ENCODE data around the gene ANG. TPM values are rescaled to one million over a fixed set of nuclear protein-coding genes. Genes with fewer than 3 reads are reported as not detected.
"Not testable (repeated sequence)": the region's sequence is repeated elsewhere in the genome, so short reads cannot be mapped to it uniquely, and the experiment has no call there.

ANG gene
- 0.07 and 0.17 TPM in 2 replicates for total RNA-seq (2014; rRNA removed; shearing (Covaris generic))

DNA sequence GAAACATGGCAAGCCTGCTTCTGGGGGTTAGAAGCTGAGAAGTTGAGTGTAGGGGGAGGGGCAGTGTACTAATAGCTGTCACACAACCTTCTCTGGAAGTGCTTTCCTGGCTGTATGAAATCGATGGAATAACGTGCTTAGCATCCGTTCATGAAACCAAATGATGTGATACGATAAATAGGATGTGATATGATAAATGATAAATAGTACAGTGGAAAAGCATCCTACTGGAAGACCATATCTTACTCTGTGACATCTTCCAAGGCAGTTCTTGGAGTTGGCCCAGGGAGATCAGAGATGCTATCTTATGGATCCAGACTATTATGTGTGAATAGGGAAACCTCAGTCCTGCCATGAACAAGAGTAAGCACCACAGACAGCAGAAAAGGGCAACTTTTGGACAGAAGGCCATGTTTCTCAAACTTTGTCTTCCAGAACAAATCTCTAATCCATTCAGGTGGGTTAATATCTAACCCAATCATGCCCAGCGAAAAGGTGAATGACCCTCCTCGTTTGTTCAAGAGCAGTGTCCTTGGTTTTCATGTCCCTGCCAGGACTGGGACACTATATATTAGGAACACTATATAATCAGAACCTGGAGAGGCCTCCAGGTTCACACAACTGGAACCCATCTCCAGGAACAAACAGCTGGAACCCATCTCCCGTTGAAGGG is at the start of gene ANG:
TSS of gene ANG (plus strand) at position 598 of the 673 bp plus-strand sequence. CDS start 4,801 bp downstream, outside the sequence.
- no peak for DNase-seq (ENCODE audit: low spot score)

DNA sequence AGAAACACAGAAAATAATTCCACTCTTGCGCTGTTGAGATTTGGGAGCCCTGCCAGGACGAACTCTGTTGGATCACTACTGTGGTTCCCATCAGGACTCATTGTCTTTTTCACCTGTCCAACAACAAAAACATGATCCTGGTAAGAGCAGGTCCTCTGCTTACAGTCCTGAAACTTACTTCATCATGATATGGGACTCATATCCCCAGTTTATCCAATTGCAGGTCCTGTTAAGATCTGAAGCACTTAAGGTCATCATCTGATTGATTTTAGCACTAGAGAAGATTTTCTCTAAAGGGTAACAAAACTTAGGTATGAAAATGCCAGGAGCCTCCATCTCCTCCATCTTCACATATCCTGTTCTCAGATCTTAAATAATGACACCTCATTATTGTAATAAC is 47.0 kb upstream of the ANG start, which contains the start of gene OR6S1:
TSS of gene OR6S1 (minus strand) at position 101 of the 400 bp plus-strand sequence. CDS start at position 101, 0 bp downstream.
- no peak for DNase-seq (ENCODE audit: low spot score)

DNA sequence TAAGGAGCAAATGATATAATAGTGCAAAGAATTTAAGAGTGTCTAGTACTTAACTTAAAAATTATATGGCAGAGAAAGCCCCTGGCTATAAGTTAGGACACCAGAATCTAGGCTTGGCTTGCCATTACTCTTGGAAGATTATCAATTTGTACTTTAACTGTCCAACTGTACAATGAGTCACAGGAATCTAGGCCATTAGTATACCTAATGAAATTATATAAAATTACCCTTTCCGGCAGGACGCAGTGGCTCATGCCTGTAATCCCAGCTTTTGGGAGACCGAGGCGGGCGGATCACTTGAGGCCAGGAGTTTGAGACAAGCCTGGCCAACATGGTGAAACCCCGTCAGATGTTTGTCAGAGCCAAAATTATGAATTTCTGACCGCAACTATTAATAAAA is 46.4 kb upstream of the ANG start:
- no peak for DNase-seq (ENCODE audit: low spot score)

DNA sequence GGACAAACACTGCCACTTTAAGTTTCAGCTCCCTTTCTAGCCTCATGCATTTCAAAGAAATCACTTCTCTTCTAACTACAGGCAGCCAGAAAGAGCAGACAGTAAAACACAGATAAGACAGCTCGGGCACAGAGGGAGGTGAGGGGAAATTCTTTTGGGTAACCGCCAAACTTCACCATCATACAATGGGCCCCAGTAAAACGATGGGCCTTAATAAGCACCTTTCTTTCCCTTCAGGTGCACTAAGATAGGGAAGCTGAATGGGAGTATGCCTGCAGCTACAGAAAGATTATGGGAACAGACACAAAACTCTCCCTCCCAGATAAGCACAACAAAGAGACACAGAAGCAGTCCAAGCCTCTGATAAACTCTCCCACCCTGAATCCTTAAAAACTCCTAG is 45.8 kb upstream of the ANG start:
- DNase-seq (ENCODE audit: low spot score) = not testable (repeated sequence)

DNA sequence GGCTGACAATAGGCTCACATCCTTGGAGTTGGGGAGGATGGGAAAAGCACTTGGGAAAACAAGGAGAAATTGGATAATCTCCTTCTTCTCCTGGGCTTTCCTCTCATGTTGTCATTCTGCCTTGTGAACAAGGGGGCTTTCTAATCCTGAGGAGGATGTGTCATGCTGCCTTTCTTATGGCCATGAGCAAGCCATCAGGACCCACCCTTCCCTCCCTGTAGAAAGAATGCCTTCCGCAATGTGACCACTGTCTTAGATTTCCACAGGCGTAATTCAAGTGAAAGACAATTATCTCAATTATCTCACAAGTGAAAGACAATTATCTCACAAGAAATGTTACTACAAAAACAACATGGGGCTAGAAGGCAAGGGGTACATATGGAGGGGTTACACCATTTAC is 44.0 kb upstream of the ANG start:
- DNase-seq (ENCODE audit: low spot score) = no peak

DNA sequence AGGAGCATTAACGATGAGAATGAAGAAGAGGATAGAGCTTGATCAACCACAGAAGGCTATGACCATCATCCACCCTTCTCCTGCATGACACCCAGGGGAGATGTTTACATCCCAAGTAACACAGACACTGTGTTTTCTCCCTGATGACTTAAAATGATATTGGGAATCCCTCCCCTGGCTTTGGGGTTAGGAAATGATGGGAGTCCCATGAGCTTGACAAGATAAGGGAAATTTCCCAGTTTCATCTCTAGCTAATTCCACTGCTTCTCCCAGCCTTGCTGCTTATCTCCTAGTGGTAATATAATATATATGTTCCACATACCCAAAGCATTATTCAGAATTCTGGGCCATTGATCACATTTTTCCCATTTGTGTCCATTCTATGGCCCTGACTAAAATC is 43.1 kb upstream of the ANG start:
- DNase-seq (ENCODE audit: low spot score) = no peak

DNA sequence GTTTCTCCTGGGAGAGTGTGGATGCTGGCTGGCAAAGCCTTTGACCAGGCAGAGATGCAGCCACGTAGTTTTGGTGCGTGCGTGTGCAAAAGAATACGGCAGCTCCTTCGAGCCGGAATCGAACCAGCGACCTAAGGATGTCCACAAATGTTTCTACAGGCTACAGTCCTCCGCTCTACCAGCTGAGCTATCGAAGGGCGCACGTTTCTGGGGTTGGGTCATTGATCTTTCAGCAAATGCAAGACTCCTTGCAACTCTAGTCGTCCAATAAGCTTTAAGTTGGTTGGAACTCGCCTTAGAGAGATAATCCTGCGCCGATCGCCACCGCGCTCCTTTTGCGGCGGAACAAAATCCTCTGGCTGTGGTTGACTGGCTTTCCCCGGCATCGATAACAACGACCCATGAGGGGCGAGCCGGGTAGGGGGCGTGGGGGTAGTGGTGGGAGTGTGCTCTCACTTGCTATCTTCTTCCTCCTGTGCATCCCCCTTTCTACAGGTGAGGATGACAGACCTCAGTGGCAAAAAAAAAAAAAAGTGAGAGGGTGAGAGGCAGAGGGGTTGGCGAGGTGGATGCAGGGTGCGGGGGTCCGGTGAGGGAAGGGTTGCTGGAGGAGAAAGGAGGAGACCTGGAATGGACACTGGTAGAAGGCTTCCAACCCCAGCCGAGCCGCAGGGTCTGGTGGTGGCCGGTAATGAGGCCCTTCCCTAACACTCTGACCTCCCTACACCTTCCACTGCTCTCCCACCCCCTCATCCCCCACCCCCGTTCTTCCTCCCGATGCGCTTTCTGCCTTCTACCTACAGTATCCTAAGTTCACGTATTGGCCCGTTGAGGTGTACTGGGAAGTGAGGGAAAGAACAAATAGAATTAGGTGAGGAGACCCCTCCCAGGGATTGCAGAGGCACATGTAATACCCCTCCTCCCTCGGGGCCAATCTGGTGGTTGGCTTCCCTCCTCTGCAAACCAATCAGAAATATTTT is 35.3 kb upstream of the ANG start:
- DNase-seq (ENCODE audit: low spot score) = no peak

DNA sequence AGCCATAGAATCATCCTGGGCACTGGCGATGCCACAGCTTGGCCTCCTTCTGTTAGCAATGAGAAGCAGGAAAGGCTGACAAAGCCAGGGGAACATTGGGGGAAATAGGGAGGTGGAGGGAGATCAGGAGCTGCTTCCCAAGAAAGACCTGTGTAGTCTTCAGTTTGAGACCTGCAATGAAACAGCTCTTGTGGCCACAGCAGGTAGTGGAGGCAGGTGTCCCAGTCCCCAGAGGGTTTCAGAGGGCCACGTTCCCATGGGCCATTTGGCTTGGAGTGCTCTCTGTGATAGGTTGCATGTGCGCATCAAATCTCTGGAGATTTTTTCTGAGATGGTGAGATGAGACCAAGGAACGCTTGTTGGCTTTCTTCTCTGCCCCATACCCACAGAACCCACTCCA is 32.7 kb upstream of the ANG start:
- DNase-seq (ENCODE audit: low spot score) = no peak

DNA sequence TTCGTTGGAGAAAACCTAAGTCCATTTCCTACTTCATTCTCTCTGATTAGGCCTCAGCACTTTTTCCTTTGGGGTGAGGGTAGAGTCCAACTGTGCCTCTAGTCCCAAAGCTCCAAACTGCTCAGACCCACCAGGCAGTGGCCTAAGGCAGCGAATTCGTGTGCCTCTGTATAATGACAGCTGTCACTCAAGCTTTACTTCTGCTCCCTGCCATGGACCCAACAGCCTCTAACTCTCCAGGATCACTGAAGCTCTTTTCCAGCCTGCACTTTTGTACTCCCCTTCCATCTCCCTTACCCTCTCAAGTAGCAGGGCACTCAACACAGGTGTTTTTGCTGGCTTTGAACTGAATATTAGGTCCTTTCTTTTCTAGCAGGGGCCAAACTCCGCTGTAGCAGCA is 32.3 kb upstream of the ANG start:
- DNase-seq (ENCODE audit: low spot score) = no peak

DNA sequence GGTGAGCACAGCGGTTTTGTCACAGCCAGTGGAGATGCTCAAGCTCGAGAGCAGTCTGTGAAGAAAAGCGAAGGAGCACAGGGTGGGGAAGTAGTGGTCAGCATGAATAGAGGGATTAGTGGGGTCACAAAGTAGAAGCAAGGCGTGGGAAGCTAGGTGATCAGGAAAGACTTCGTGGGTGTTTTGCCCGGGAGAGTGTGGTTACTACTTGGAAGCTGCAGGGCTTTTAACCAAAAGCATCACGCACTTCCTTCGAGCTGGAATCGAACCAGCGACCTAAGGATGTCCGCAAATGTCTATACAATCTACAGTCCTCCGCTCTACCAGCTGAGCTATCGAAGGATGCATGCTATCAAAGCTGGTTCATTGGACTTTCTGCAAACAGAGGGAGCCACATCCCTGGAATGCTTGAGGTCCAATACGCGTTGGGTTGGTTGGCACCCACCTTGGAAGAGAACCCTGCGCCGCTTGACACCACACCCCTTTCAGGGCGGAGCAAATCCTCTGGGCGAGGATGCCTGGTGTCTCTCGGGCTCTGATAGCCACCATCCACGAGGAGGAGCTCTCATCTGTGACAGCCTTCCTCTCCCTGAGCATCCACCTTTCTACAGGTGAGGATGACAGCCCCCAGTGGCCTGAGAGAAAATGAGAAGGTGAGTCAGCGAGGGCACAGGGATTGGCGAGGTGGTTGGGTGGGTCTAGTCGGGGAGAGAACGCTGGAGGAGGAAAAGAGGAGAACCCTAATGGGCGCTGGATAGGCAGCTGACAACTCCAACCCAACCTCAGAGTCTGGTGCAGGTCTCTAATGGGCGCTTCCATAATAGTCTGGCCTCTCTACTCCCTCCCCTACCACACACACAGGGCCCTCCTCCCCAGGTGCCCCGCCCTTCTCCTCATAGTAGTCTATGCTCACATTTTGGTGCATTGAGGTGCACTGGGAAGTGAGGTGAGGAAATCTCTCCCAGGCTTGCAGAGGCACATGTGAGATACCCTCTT is 31.1 kb upstream of the ANG start:
- DNase-seq (ENCODE audit: low spot score) = no peak

DNA sequence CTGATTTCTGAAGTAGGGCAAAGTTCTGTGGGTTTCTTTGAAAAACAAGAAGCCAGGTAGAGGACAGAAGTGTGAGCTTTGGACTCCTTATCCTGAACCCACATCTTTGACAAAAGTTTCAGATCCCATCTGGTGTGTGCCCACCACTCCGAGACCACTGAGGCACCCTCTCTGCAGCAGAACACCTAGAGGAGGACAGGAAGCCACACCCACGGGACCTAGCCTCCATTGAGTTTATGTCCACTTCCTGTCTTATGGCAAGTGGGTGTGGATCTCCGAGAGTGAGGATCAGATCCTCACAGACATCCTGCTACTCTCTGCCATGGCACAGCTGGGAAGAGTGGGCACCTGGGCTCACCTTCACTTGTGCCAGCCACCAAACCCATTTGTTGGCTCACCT is 30.3 kb upstream of the ANG start:
- DNase-seq (ENCODE audit: low spot score) = no peak

DNA sequence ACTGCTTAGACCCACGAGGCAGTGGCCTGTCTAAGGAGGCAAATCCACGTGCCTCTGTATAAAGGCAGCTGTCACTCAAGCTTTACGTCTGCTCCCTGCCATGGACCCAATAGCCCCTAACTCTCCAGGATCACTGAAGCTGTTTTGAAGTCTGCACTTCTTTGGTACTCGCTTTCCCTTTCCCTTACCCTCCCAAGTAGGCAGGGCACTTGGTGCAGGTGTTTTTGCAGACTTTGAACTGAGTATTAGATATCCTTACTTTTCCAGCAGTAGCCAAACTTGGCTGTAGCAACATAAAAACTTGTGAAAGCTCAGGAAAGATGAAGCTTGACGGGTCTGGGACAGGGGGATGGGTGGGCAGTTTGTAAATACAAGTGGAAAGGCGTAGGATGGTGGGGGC is 29.2 kb upstream of the ANG start:
- no peak for DNase-seq (ENCODE audit: low spot score)

DNA sequence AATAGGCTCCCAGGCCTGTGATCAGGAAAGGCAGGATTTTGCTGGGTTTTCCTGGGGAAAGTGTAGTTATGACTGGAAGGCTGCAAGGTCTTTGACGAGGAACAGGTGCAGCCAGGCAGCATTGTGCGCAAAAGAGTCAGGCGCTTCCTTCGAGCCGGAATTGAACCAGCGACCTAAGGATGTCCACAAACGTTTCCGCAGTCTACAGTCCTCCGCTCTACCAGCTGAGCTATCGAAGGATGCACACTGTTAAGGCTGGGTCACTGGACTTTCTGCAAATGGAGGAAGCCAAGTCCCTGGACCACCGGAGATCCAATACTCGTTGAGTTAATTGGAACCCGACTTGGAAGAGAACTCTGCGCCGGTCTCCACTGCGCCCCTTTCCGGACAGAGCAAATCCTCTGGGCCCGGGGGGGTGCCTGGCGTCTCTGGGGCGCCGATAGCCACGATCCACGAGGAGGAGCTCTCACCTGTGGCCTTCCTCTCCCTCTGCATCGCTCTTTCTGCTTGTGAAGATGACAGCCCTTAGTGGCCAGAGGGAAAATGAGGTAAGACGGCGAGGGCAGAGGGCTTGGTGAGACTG is 28.7 kb upstream of the ANG start:
- no peak for DNase-seq (ENCODE audit: low spot score)

DNA sequence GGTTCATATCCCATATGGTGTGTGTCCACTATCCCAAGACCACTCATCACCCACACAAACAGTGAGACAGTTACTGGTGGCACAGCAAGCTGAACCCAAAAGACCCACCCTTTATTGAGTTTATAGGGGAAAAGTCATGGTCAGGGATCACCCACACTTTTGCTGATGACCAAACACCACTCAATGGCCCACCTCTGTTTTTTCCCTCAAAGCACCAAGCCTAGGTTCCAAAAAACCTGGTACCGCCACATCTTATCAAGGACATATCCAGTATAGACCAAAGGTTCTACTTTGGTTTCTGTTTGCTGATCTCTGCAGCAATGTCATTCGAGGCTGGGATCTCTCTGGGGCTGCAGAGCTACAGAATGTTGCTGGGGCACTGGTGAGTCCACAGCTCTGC is 27.4 kb upstream of the ANG start:
- DNase-seq (ENCODE audit: low spot score) = no peak

DNA sequence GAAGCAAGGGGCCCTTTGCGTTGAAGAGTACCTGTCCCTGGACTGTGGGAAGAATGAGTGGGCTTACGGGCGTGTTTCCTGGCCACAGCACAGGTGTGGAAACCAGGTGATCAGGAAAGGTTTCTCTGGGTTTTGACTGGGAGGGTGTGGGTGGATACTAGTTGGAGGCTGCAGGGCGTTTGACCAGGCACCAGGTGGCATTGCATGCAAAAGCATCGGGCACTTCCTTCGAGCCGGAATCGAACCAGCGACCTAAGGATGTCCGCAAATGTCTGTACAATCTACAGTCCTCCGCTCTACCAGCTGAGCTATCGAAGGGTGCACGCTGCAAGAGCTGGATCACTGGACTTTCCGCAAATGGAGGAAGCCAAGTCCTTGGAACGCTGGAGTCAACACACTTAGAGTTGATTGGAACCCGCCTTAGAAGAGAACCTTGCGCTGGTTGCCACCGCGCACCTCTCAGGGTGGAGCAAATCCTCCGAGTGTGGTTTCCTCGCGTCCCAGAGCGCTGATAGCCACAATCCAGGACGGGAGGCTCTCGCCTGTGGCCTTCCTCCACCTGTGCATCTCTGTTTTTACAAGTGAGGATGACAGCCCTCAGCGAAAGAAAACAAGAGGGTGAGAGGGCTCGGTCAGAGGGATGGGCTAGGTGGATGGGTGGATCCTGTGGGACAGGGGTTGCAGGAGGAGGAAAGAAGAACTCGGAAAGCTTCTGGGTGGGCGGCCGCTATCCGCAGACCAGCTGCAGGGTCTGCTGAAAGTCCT is 25.4 kb upstream of the ANG start:
- peak; percentile 71 for DNase-seq (ENCODE audit: low spot score)

DNA sequence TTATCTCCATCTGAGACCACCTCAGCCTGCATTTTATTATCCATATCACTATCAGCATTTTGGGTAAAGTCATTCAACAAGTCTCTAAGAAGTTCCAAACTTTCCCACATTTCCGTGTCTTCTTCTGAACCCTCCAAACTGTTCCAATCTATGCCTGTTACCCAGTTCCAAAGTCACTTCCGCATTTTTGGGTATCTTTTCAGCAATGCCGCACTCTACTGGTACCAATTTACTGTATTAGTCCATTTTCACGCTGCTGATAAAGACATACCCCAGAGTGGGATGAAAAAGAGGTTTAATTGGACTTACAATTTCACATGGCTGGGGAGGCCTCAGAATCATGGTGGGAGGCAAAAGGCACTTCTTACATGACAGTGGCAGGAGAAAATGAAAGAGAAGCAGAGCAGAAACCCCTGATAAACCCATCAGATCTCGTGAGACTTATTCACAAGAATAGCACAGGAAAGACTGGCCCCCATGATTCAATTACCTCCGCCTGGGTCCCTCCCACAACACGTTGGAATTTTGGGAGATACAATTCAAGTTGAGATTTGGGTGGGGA is 22.1 kb upstream of the ANG start:
- not testable (repeated sequence) for DNase-seq (ENCODE audit: low spot score)

DNA sequence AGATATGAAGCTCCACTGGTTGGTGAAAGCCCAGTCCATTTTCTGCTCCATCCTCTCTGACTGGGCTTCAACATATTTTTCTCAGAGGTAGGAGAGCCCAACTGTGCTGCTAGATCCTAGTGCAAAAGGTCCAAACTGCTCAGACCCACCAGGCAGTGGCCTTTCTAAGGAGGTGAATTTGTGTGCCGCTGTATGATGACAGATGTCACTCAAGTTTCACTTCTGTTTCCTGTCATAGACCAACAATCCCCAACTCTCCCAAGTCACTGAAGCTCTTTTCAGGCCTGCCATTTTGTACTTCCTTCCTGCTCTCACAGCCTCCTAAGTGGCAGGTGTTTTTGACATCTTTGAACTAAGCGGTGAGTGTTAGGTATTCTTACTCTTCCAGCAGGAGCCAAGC is 20.6 kb upstream of the ANG start:
- no peak for DNase-seq (ENCODE audit: low spot score)

DNA sequence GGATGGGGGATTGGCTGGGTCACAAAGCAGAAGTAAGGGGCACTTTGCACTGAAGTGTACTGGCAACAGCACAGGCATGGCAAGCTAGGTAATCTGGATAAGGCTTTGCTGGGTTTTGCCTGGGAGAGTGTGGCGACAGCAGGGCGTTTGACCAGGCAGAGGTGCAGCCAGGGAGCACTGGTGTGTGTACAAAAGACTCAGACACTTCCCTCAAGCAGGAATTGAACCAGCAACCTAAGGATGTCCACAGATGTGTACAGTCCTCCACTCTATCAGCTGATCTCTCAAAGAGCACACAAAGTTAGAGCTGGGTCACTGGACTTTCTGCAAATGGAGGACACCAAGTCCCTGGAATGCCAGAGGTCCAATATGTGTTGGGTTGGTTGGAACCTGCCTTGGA is 19.6 kb upstream of the ANG start:
- DNase-seq (ENCODE audit: low spot score) = no peak

DNA sequence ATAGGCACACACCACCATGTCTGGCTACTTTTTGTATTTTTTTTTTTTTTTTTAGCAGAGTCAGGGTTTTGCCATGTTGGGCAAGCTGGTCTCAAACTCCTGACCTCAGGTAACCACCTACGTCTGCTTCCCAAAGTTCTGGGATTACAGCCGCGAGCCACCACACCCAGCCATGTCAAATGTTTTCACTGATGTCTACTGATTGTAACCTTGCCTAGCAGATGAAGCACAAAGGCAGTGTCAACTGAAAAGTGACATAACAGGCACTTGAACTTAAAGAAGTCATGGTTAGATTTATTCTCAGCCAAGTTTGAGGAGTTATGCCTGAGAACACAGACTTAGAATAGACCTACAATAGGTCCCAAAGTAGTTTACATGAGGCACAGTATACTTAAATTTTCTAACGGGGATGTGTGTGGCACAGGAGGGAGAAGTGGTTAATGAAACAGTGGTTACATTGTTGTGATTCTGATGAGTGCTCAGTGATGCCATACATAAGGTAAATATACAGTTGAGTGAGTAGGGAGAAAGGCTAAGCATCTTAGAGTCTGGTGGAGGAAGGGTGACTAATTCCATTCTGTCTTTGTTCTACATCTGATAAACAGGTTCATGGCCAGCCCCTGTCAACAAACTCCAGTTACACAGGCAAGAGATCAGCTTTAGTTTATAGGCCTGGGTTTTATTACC is 16.8 kb upstream of the ANG start:
- DNase-seq (ENCODE audit: low spot score) = no peak

DNA sequence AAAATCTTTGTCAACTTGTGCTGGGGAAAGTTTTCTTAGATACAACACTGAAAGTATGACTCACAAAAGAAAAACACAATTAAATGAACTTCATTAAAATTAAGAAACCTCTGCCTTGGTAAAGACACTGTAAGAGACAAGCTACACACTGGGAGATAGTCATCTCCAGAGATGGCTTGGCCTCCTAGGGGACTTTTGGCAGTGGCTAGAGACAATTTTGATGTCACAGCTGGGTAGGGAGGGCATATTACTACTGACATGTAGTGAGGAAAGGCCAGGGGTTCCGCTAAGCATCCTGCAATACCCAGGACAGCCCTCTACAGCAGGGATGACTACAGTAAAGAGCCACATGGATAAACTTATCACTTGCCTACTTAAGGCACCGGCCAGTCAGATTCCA is 12.9 kb upstream of the ANG start:
- DNase-seq (ENCODE audit: low spot score) = no peak
